Gastrocnemius medialis (tissue), 4 donors: ENCODE measurements around the gene STEAP1. TPM values are rescaled to one million over a fixed set of nuclear protein-coding genes. Genes with fewer than 3 reads are reported as not detected.

Experiments
- ATAC-seq, 2 donors: fragments of 150-250 bp; one replicate each; pipeline ENCODE4 v1.9.1; 2016
- DNase-seq, 2 donors: peaks; one replicate each; pipeline ENCODE4 v3.0.0-alpha.2; 2019
- H3K27ac ChIP-seq, 4 donors: fragments of 200-600 bp; sonication (generic); 1 replicate in 1 of 4; 2 replicates in 3 of 4; pipeline ENCODE4 v1.5.1; 2016 to 2018; ENCODE audit warnings: mild to moderate bottlenecking in 2 of 4, moderate library complexity in 1 of 4
- H3K27me3 ChIP-seq, 3 donors: fragments of 200-600 bp; sonication (generic) in 2 of 3; 1 replicate in 1 of 3; 2 replicates in 2 of 3; pipeline versions ENCODE4 v1.5.1 to v1.6.0; 2016 to 2019; ENCODE audit warnings: mild to moderate bottlenecking in 1 of 3, moderate library complexity in 1 of 3
- H3K36me3 ChIP-seq, 2 donors: fragments of 200-600 bp; sonication (generic) in 1 of 2; one replicate each; pipeline ENCODE4 v1.5.1; 2017 to 2018
- H3K4me1 ChIP-seq, 2 donors: fragments of 200-600 bp; sonication (generic) in 1 of 2; one replicate each; pipeline ENCODE4 v1.5.1; 2016 to 2017; ENCODE audit warnings: mild to moderate bottlenecking in 2 of 2
- H3K4me3 ChIP-seq, 4 donors: fragments of 200-600 bp; sonication (generic) in 3 of 4; 1 replicate in 1 of 4; 2 replicates in 3 of 4; pipeline ENCODE4 v1.5.1; 2016 to 2019; ENCODE audit warnings: mild to moderate bottlenecking in 2 of 4
- H3K9me3 ChIP-seq, 3 donors: fragments of 200-600 bp; sonication (generic) in 2 of 3; 1 replicate in 1 of 3; 2 replicates in 2 of 3; pipeline ENCODE4 v1.5.1; 2016 to 2019
- CTCF ChIP-seq, 5 experiments: fragments of 450-650 bp in 3 of 5; fragments of 200-600 bp in 2 of 5; sonication (generic) in 2 of 5; IDR thresholded peaks in 4 of 5; conservative IDR thresholded peaks in 1 of 5; 1 replicate in 4 of 5; 2 replicates in 1 of 5; pipeline ENCODE4 v1.5.1; 2016 to 2019; ENCODE audit warnings: antibody characterized with exemption in 5 of 5, mild to moderate bottlenecking in 3 of 5, moderate library complexity in 3 of 5
- POLR2A ChIP-seq, 2 donors: fragments of 450-650 bp; IDR thresholded peaks; one replicate each; pipeline ENCODE4 v1.6.1; 2017; ENCODE audit warnings: antibody characterized with exemption in 2 of 2, mild to moderate bottlenecking in 2 of 2, moderate library complexity in 2 of 2
- in situ Hi-C, 4 donors: fragments of 200-750 bp; cut with MboI; loops; one replicate each; pipeline versions ENCODE4 v1.15.0 to v1.8.0; 2017; ENCODE audit warnings: low sequenced_read_pairs in 4 of 4
- intact Hi-C: fragments of 100-400 bp; cut with DNase I; formaldehyde crosslinking; loops from one replicate; pipeline ENCODE4 v1.15.1; 2023; ENCODE audit warnings: low total_unique reads
- total RNA-seq, 4 donors: library from RNA; depleted of rRNA; stranded (reverse); fragments of >200 nt; gene quantifications; one replicate each; pipeline versions ENCODE4 v1.1.0 to v1.2.3, GENCODE V29; 2016

STEAP1 gene
- total RNA-seq, 4 donors from 2014 or later = 0.81 to 1.6 (median 0.98) TPM

GRCh38 chr7:90176195-90176594, 21.9 kb downstream of the STEAP1 start:
- in situ Hi-C loops (no loop called here), intact Hi-C loops (no loop called here)
- no peaks in the 10 kb centered on the region for H3K27me3 ChIP-seq
- H3K36me3 ChIP-seq = no peaks in the 10 kb centered on the region
- H3K4me3 ChIP-seq = no peak overlapping the region
- no peaks in the 10 kb centered on the region for H3K9me3 ChIP-seq
- DNase-seq = no peak
- no peak overlapping the region for H3K27ac ChIP-seq
- TF ChIP-seq POLR2A (IDR thresholded peaks at IDR 0.05) = no peak
- no peak for TF ChIP-seq CTCF (IDR thresholded peaks at IDR 0.05 in 4 of 5, conservative IDR thresholded peaks at IDR 0.05 in 1 of 5)
- no peaks in the 10 kb centered on the region for H3K4me1 ChIP-seq
- ATAC-seq = no peak

GRCh38 chr7:90178166-90178565, 23.9 kb downstream of the STEAP1 start:
- Histone ChIP-seq H3K4me3 (no peak overlapping the region), H3K4me1 (no peaks in the 10 kb centered on the region), H3K9me3 (no peaks in the 10 kb centered on the region), H3K27me3 (no peaks in the 10 kb centered on the region), H3K36me3 (no peaks in the 10 kb centered on the region), H3K27ac (no peak overlapping the region)
- DNase-seq (no peak), ATAC-seq (no peak)
- TF ChIP-seq CTCF (IDR thresholded peaks at IDR 0.05 in 4 of 5, conservative IDR thresholded peaks at IDR 0.05 in 1 of 5) = no peak
- no peak for TF ChIP-seq POLR2A (IDR thresholded peaks at IDR 0.05)
- intact Hi-C loops = no loop called here
- in situ Hi-C loops = no loop called here

GRCh38 chr7:90178679-90179278, 24.5 kb downstream of the STEAP1 start:
- DNase-seq (no peak), ATAC-seq (no peak)
- TF ChIP-seq POLR2A (IDR thresholded peaks at IDR 0.05) (no peak), CTCF (IDR thresholded peaks at IDR 0.05 in 4 of 5, conservative IDR thresholded peaks at IDR 0.05 in 1 of 5) (no peak)
- intact Hi-C loops = no loop called here
- Histone ChIP-seq H3K36me3 (no peaks in the 10 kb centered on the region), H3K4me1 (no peaks in the 10 kb centered on the region), H3K9me3 (no peaks in the 10 kb centered on the region), H3K27me3 (no peaks in the 10 kb centered on the region), H3K4me3 (no peak overlapping the region), H3K27ac (no peak overlapping the region)
- in situ Hi-C loops = no loop called here

- intact Hi-C loops (no loop called here), in situ Hi-C loops (no loop called here)
- H3K27me3 ChIP-seq = no peaks in the 10 kb centered on the region
- H3K36me3 ChIP-seq = no peaks in the 10 kb centered on the region
- no peak for DNase-seq
- no peak overlapping the region for H3K4me3 ChIP-seq
- no peak for TF ChIP-seq POLR2A (IDR thresholded peaks at IDR 0.05)
- no peak for TF ChIP-seq CTCF (IDR thresholded peaks at IDR 0.05 in 4 of 5, conservative IDR thresholded peaks at IDR 0.05 in 1 of 5)
- no peaks in the 10 kb centered on the region for H3K4me1 ChIP-seq
- H3K9me3 ChIP-seq = no peaks in the 10 kb centered on the region
- H3K27ac ChIP-seq = no peak overlapping the region
- no peak for ATAC-seq
These were observed 25.8 kb downstream of the STEAP1 start for GRCh38 chr7:90180011-90180585.

GRCh38 chr7:90180649-90181048, 26.4 kb downstream of the STEAP1 start:
- in situ Hi-C loops (no loop called here), intact Hi-C loops (no loop called here)
- no peak for TF ChIP-seq CTCF (IDR thresholded peaks at IDR 0.05 in 4 of 5, conservative IDR thresholded peaks at IDR 0.05 in 1 of 5)
- TF ChIP-seq POLR2A (IDR thresholded peaks at IDR 0.05) = no peak

More at GRCh38 chr7:90180649-90181048, 26.4 kb downstream of the STEAP1 start:
- no peak overlapping the region for H3K4me3 ChIP-seq
- ATAC-seq (no peak), DNase-seq (no peak)
- H3K4me1 ChIP-seq = no peaks in the 10 kb centered on the region
- H3K36me3 ChIP-seq = no peaks in the 10 kb centered on the region
- no peaks in the 10 kb centered on the region for H3K27me3 ChIP-seq
- H3K27ac ChIP-seq = no peak overlapping the region
- no peaks in the 10 kb centered on the region for H3K9me3 ChIP-seq
